Stimulated activated CD8-positive, alpha-beta memory T cell treated with anti-CD3 and anti-CD28 coated beads, Interleukin-15, amount 100 ng/mL, for 4 hours (primary cell): Measurements from ENCODE around the gene PDGFB.
A peak's percentile ranks its signal among the peaks of the same experiment; 100 is the strongest.

Experiments used
- DNase-seq, 2 donors: peaks; one replicate each; pipeline ENCODE4 v3.0.0-alpha.2; 2020; ENCODE audit warnings: low read depth in 2 of 2

PDGFB gene

DNA sequence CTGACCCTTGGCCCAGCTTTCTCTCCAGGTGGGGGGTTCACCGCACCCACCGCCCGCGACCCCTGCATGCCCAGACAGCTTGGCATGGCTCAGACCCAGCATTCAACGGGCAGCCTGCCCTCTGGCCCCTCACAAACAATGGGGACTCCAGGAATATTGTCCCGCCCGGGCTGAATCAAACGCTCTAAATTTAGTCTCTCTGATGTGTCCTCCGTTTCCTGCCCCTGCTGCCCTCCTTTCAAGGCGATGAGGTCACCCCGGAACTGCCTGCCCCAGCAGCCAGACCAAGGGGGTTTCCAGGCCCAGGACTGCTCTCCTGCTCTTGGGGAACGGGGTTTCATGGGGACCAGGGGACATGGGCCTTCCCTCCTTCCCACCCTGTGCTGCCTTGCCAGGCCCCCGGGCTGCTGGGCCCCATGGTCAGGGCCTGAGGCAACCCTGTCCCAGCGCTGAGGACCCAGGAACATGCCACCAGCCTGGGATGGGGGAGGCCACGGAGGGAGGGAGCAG is 10.1 kb upstream of the PDGFB start:
- DNase-seq = no peak

DNA sequence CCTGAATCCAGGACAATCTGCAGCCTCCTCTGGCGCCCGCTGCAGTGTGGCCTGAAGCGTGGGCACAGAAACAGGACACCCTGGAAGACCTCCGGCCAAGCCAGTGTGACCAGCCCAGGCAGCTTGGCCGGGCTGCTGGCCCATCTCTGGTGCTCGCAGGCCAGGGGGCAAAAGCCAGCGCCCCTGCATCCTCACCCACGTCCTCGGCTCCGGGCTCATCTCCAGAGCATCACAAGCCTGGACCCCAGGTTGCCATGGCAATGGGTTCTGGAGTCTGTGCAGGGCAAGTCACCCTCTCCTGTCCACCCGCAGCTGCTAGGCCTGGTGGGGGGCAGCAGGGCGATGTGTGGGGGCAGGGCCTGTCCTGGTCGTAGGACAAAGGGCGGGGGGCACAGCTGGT is 9.3 kb upstream of the PDGFB start:
- DNase-seq = no peak

DNA sequence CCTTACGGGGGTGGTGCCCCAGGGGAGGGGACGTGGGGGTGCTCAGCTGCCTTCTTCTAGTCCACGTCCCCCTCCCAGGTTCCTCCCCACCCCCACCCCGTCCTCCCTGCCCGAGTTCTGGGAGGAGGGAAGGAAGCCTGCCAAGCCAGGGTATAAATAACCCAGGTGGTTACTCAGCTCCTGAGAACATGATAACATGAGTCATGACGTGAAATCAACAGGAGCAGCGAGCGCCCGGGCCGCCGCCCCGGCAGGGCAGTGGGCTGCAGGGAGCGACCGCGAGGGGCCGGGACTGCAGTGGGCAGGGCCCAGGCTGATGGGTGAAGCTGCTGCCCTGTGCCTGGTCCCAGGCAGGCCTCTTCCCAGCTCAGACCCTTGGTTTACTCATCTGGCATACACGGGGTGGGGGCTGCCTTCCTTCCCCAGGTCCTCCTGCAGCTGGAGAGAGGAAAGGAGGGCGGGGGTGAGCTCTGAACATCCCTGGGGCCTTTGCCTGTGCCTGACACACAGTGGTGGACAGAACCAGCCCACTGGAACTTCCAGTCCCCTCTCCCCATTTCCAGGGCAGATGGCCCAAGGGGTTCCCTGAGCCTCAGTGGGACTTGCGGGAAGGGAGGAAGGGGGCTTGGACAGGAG is 8.8 kb upstream of the PDGFB start:
- DNase-seq = no peak

DNA sequence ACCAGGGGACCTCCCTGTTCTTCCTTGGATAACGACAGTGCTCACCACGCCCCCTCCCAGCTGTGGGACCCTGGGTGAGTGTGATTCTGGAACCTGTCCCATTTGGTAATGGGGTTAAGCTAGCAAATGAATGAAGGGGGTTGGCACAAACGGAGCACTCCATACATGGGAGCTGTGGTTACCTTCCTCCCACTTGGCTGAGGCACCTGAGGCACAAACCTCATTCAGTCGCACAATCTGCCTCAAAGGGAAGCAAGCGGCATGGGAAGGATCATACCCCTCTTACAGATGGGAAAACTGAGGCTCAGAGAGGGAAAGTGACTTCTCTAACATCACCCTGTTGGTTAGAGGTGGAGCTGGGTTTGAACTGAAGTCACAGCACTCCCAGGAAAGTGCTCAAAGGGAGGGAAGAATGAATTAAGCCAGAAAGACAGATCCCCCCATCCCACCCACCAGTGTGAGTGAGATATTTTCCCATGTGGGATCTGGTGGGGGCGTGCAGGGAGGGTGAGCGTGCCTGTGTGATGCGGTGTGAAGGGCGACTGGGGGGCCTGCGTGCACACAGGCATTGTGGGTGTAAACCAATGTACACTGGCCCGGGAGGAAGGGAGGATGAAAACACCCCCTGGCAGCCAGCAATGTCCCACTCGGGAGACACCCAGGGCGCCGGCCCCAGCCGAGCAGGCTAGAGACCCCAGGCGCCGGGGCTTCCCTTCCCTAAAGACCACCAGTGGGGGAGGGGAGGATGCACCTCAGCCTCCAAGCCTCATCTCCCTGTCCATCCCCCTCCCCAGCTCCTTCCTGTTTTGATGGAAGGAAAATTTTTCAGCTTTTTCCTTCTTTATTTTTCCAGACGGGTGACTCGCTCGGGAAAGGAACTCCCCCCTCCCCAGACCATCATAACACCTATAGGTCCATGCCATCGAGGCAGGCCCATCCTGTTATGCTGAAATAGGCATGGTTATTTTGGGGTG is 8.0 kb upstream of the PDGFB start:
- DNase-seq = no peak

DNA sequence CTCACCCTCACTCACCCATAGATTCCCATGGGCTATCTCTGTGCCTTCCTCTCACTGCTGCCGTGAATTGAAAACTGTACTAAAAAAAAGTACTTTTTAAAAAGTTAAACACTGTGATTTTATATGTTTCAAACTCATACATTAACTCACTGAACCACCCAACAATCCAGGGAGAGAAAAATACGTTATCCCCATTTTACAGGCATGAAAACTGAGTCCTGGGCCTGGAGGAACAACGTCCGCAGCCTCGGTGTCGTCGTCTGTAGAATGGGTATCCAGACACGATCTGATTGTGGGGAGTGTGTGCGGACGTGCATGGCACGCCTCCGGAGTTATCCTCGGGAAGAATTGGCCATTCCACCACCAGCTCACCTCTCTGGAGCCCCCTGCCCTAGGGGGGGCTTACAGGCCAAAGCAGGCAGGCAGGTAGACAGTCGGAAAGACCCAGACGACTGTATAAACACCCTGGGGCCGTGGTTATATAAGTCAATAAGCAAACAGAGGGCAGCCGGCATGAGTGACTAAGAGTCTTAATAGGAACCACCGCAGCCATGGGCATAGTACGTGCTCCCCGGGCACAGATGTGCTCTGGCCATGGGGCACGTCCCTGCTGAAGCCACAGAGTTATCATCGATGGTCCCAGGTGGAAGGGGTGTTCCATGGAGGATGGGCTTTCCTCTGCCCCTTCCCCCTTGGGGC is 7.1 kb upstream of the PDGFB start:
- no peak for DNase-seq

DNA sequence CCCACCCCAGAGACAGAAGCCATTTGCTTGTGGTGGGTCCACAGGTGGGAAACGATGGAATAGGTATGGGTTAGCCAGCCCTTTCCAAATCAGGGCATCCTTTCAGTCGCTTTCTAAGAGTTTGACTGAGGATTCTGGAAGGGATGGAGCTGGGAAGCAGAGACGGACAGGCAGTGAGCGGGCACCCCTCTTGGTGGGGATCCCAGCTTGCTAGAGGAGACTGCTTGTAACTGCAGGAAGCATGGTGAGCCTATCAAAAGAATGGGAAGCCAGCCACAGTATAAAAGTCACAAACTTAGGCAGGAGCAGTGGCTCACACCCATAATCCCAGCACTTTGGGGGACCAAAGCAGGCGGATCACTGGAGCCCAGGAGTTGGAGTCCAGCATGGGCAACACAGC is 6.1 kb upstream of the PDGFB start:
- DNase-seq = no peak

DNA sequence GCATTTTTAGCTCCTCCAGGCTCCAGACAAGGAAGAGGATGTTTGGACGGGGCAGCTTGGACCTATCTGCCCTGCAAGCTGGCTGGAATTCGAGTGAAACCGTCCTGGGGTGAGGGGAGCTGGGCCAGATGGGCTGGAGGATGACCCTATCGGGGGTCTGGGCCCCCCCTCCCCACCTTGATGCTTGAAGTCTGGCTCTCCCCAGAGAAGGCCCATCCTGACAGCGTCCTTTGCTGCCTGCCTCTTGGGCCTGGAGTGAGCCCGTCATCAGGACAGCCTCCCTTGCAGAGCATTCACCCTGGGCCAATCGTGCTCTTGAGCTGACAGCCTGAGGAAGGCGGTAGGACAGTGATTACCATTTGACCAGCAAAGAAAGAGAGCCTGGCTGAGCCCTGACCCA is 5.3 kb upstream of the PDGFB start:
- DNase-seq = no peak

DNA sequence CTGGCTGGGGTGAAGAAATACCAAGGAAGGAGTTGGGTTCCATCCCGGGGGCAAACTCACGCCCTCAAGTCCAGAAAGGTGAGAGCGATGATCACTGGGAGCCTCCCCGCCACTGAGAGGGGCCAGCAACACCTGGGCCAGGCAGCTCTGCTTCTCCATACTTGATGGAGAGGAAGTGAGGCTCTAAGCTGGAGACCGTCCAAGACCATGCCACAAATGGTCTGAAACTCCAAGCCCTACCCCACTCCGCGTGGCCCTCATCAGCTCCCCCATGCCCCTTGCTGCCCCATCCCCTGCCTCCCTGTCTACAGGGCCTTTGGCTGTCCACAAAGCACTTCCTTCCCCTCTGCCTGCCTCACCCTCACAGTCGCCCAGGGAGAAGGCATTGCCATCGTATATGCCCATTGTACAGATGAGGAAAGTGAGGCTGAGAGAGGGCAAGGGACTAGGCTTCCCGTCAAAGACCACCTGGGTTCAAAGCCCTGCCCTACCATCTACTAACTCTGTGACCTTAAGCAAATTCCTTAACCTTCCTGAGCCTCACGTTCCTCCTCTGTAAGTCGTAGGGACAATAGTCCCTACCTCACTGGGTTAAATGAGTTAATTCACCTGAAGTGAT is 4.4 kb upstream of the PDGFB start:
- DNase-seq = no peak

DNA sequence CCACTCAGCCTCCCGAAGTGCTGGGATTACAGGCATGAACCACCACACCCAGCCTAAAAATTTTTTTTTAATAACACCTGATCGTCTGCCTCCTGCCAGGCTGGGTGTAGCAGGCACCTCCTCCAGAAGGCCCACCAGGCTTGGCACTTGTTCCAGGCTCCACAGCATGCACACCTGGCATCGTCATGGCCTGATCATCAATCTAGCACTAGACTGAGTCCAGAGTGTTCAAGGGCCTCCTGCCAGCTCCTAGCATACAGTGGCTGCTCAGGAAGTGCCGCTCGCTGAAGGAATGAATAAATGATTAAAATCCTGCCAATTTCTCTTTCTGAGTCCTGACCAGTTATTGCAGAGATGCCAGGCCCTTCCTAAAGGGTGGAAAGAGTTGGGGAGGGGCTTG is 3.5 kb upstream of the PDGFB start:
- no peak for DNase-seq

DNA sequence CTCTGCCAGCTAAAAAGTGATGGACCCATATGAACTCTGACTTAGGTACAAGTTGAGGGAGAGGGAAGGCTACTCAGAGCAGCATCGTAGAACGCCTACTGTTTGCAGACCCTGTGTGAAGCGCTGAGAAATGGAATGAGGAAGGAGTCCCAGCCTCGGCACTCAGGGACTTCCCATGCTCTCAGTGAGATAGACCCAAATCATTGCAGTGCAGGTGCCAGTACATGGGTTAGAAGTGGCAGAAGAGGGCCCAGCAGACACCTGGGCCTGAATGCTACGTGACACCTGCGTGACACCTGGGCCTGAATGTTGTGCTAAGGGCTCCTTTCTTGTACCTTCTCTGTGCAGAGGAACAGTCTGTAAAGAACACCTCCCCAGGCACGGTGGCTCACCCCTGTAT is 2.6 kb upstream of the PDGFB start:
- no peak for DNase-seq

DNA sequence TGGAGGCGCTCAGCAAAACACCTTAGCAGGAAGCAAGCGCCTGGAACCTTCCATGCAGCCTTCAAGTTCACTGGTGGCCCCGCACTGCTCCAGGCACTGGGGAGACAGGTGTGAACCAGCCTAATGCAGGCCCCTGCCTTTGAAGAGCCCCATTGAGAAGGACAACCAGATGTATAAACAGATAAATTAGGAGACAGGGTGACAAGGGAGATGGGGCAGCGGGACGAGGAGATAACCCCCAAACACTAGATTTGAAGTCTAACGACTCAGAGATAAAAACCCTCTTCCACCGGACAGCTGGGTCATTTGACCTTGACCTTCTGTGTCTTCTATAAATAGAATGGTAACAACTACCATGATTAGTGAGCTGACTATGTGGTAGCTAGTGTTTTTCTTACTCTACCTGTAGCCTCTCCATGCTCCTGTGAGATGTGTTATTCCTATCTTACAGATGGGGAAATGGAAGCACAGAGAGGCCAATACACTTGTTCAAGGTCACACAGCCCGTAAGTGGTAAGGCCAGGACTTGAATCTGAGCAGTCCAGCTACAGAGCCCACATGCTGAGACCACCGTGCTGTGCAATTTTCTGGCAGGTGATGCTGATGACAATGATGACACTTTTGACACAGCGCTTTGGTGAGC is 2.0 kb upstream of the PDGFB start:
- DNase-seq = no peak

DNA sequence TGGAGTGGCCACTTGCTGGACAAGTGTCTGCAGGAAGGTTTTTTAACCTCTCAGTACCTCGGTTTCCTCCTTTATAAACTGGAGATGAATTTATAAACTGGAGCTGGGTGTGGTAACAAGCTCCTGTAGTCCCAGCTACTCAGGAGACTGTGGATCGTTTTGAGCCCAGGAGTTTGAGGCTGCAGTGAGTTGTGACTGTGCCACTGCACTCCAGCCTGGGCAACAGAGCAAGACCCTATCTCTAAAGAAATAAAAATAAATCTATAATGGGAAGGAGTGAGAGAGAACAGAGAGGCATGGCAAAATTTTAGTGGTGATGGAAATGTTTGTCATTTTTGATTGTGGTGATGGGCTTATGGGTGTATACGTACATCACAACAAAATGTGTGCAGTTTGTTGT is 1.4 kb upstream of the PDGFB start:
- no peak for DNase-seq

DNA sequence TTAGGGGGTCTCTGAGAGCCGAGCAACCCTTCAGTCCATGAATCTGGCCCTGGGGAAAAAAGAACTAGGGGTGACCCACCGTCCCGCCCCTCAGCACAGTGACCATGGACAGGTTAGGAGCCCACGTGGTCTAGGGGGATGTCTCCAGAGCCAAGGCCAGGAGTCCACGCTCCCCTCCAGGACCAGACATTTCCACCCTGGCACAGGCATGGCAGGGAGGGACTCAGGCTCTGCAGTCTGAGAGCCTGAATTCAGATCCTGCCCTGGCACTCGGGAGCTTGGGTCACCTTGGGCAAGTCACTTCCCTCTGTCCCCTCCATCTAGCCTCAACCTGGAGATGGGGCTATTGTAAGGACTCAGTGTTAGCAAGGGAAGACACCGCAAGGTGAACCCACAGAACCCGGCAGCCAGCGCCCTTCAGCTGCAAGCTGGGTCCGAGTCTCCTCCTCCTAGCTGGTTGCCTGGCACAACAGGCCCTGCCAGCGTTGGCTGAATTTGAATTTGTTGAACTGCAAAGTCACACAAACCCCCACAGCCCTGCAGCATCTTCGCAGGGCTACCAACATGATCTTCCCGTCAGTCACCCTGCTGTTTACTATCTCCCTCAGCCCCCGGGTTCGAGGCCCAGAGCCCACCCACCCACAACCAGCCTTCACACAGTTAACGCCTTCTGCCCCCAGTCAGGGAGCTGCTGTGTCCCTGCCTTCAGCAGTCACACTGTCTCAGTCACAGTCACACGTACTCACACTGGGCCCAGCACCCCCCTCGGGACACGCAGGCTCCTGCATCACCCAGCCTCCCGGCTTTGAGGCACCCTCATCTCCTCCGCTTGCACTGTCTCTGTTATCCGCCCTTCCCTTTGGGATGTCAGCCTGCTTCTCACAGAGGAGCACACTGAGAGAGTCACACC is 603 bp upstream of the PDGFB start:
- no peak for DNase-seq

DNA sequence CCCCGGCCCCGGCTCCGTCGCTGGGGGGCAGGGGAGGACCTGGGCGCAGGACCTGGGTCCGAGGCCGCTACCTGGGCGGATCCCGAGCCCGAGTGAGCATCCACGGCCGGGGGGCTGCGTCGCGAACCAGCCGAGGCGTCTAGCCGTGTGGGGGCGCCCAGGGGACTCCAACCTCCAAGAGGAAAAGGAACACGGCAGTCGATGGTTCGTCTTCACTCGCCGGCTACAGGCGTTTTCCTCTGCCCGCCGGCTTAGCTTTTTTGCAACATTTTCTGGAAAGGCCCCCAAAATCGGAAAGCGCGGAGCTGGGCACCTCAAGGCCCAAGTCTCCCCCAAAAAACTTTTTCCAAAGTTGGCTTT is 666 bp downstream of the PDGFB start:
- DNase-seq = no peak

DNA sequence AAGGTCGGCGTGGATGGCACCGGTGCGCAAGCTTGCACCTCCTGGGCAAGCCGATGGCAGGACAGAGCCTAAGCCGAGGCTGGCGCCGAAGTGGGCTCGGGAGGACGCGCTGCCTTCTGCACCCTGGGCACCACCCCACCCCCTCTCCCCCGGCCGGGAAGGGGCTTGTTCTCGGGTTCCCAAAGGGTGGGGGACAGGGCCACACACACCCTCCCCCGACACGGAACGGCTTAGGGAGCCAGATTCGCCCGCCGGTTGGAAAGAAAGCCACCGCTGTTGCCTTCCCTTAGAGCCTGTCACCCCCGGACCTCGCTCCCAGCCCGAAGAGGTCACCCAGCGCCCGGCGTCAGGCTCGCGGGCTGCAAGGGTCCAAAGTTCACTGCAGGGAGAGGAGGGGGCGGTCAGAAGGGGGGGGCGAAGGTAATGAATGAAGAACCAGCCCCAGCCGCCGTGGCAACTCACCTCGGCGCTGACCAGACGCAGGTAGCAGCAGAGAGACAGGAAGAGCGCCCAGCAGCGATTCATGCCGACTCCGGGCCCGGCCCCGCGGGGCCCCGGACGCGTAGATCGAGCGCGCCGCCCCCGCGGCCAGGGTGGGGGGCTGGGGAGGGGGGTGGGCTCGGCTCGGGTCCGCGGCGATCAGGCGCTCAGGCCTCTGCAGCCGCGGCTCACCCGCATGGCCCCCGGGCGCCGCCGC is 1.2 kb downstream of the PDGFB start:
- no peak for DNase-seq

DNA sequence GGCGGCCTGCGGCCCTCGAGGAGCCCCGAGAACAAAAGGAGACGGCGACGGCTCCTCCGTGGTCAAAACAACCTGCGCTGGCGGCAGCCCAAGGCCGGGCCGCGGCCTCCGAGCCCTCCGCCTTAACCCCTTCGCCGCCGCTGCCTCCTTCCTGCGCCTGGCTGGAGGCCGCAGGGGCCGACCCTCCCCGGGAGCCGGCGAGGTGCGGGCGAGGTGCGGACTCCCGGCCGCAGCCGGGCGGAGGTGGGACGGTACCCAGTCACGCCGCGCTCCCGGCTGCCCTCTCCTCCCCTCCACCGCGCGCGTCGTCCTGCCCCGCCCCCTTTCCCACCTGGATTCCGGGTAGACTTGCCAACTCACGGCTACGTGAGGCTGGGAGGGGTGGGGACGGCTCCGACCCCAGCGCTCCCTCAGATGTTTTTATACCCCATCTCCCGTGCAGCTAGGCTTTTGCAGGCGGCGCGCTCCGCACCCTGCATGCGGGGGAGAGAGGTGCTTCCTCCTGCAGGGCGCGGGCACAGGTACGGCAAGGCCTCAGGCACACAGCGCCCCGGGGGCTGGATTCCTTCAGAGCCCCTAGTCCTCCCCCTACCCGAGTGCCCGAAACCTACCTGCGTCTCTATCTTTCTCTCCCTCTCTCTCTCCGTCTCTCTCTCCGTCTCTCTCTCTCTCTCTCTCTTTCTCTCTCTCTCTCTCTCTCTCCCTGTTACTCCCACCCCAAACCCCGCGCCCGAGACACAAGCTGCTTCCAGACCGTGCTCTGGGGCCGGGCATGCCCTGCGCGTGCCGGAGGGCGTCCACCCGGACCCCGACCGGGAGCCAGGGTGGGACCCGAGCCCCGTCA is 2.0 kb downstream of the PDGFB start:
- no peak for DNase-seq

DNA sequence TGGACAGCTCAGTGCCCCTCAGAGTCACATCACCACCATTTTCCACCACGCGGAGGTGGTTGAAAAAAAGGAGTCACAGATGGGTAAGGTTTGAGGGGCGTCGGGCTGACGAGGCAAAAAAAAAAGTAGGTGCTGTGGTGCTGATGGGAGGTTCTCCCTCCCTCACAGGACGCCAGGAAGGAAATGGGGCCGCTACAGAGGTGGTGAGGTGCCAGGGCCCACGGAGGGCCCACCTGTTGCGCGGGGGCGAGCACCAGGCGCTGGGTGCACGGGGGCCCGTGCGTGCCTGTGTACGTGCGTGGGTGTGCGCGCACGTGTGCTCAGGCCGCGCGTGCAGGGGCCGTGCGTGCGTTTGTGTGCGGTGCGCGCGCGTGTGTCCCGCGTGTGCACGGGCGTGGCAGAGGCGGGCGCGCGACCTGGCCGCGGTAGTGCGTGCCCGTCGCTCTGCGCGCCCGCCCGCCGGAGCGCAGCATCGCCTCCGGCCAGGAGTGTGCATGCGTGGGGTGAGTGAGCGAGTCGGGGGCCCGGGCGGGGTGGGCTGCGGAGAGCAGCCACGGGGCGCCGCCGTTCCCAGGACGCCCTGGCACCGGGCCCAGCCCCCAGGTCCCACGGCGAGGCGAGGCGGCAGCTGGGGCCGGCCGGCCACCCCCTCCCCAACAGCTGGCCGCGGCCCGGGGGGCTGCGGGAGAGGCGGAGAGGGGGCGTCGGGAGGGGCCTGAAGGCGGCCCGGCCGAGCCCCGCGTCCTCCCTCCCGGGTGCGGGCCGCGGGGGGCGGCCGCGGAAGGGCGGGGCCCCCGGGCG is 2.8 kb downstream of the PDGFB start:
- DNase-seq = peak; percentile 39 to 45
